GM23338 (cell line): ENCODE data around the gene ALS2. TPM values are rescaled to one million over a fixed set of nuclear protein-coding genes. Genes with fewer than 3 reads are reported as not detected.
"Not testable (repeated sequence)": the region's sequence is repeated elsewhere in the genome, so short reads cannot be mapped to it uniquely, and the experiment has no call there.

Experiments used
- ATAC-seq: fragments of 200-7000 bp; cut with Tn5 transposase; 3 replicates; pipeline ENCODE4 v1.9.1; 2020
- DNase-seq: peaks from one replicate; pipeline ENCODE4 v3.0.0-alpha.2; 2015; ENCODE audit warnings: low spot score
- H2AFZ ChIP-seq: fragments of 200-600 bp; sonication (generic); 2 replicates; pipeline ENCODE4 v1.8.0; 2016; ENCODE audit warnings: antibody characterized with exemption, mild to moderate bottlenecking, moderate library complexity
- H3F3A ChIP-seq: fragments of 200-600 bp; sonication (generic); replicated peaks from 2 replicates; pipeline ENCODE4 v1.8.0; 2017; ENCODE audit warnings: antibody characterized with exemption, mixed run types, low read depth
- H3K27ac ChIP-seq: fragments of 200-600 bp; sonication (generic); 2 replicates; pipeline ENCODE4 v1.6.1; 2016; ENCODE audit warnings: low read depth
- H3K27me3 ChIP-seq: fragments of 200-600 bp; sonication (generic); 2 replicates; pipeline ENCODE4 v1.8.0; 2016; ENCODE audit warnings: mild to moderate bottlenecking, mixed run types, moderate library complexity; ENCODE audit not compliant: insufficient read depth
- H3K36me3 ChIP-seq: fragments of 200-600 bp; sonication (generic); 2 replicates; pipeline ENCODE4 v1.8.0; 2016; ENCODE audit warnings: mild to moderate bottlenecking; ENCODE audit not compliant: insufficient read depth
- H3K4me1 ChIP-seq: fragments of 200-600 bp; sonication (generic); 2 replicates; pipeline ENCODE4 v1.8.0; 2016; ENCODE audit warnings: mild to moderate bottlenecking, moderate library complexity; ENCODE audit not compliant: insufficient read depth
- H3K4me2 ChIP-seq: fragments of 200-600 bp; sonication (generic); 2 replicates; pipeline ENCODE4 v1.7.1; 2017; ENCODE audit warnings: mixed run types
- H3K4me3 ChIP-seq: fragments of 200-600 bp; sonication (generic); 2 replicates; pipeline ENCODE4 v1.6.1; 2016; ENCODE audit warnings: mixed run types
- H3K79me2 ChIP-seq: fragments of 200-600 bp; sonication (generic); replicated peaks from 2 replicates; pipeline ENCODE4 v1.8.0; 2017; ENCODE audit warnings: mild to moderate bottlenecking; ENCODE audit not compliant: insufficient read depth
- H3K9me2 ChIP-seq: fragments of 200-600 bp; sonication (generic); 2 replicates; pipeline ENCODE4 v1.8.0; 2017; ENCODE audit not compliant: insufficient read depth
- H4K20me1 ChIP-seq: fragments of 200-600 bp; sonication (generic); replicated peaks from 2 replicates; pipeline ENCODE4 v1.8.0; 2017; ENCODE audit warnings: mild to moderate bottlenecking; ENCODE audit not compliant: insufficient read depth
- H3K27ac Mint-ChIP-seq: 2 replicates; pipeline ENCODE4 v1.8.0; 2020; ENCODE audit warnings: inconsistent platforms, mild to moderate bottlenecking, moderate library complexity, mixed read lengths
- H3K27me3 Mint-ChIP-seq: 3 replicates; pipeline ENCODE4 v1.8.0; 2022; ENCODE audit warnings: low read depth, mild to moderate bottlenecking, moderate library complexity, mixed read lengths, inconsistent platforms; ENCODE audit not compliant: insufficient read depth, poor library complexity
- H3K36me3 Mint-ChIP-seq: 3 replicates; pipeline ENCODE4 v1.8.0; 2021; ENCODE audit warnings: low read depth, mild to moderate bottlenecking, inconsistent platforms, moderate library complexity, mixed read lengths
- H3K4me1 Mint-ChIP-seq: 3 replicates; pipeline ENCODE4 v1.8.0; 2020; ENCODE audit warnings: mild to moderate bottlenecking, inconsistent platforms, mixed read lengths
- H3K4me3 Mint-ChIP-seq: 3 replicates; pipeline ENCODE4 v1.8.0; 2021; ENCODE audit warnings: moderate library complexity, mild to moderate bottlenecking, inconsistent platforms, mixed read lengths
- H3K9me3 Mint-ChIP-seq: 3 replicates; pipeline ENCODE4 v1.8.0; 2020; ENCODE audit warnings: moderate library complexity, mild to moderate bottlenecking, inconsistent platforms, mixed read lengths
- JUNB ChIP-seq: IDR thresholded peaks from one replicate; pipeline ENCODE4 v1.6.1; 2016; ENCODE audit warnings: antibody characterized with exemption; ENCODE audit not compliant: unreplicated experiment
- NANOG ChIP-seq: IDR thresholded peaks from 2 replicates; pipeline ENCODE4 v1.6.1; 2016; ENCODE audit warnings: antibody characterized with exemption, borderline replicate concordance
- POLR2AphosphoS5 ChIP-seq: IDR thresholded peaks from 2 replicates; pipeline ENCODE4 v1.6.1; 2016; ENCODE audit warnings: antibody characterized with exemption, low read depth
- STAT1 ChIP-seq: IDR thresholded peaks from one replicate; pipeline ENCODE4 v1.6.1; 2016; ENCODE audit warnings: antibody characterized with exemption; ENCODE audit not compliant: unreplicated experiment
- polyA plus RNA-seq: library from polyadenylated mRNA; unstranded; fragments of >200 nt; fragmentation: Nextera tagmentation; extraction: Ambion mirVana; gene quantifications from 2 replicates; pipeline ENCODE4 v1.2.1, GENCODE V29; 2016
- total RNA-seq: library from RNA; depleted of rRNA; stranded (reverse); fragments of >200 nt; shearing (Covaris generic); gene quantifications from 2 replicates; pipeline ENCODE4 v1.2.3, GENCODE V29; 2014
- TF ChIP-seq, protein P1 (sequence below), 2 experiments: fragments of 200-600 bp in 1 of 2; sonication (generic) in 1 of 2; conservative IDR thresholded peaks; 2 replicates each; pipeline versions ENCODE4 v1.5.1 to v1.6.1; 2016 to 2017; ENCODE audit warnings: antibody characterized with exemption in 2 of 2, low read depth in 2 of 2, mild to moderate bottlenecking in 2 of 2, moderate library complexity in 1 of 2
- TF ChIP-seq, protein P2 (sequence below): IDR thresholded peaks from one replicate; pipeline ENCODE4 v1.6.1; 2018; ENCODE audit warnings: antibody characterized with exemption; ENCODE audit not compliant: unreplicated experiment

Gene ALS2
- total and polyA plus RNA-seq, 2 experiments from 2014 or later: 9.6 to 43.3 TPM

DNA sequence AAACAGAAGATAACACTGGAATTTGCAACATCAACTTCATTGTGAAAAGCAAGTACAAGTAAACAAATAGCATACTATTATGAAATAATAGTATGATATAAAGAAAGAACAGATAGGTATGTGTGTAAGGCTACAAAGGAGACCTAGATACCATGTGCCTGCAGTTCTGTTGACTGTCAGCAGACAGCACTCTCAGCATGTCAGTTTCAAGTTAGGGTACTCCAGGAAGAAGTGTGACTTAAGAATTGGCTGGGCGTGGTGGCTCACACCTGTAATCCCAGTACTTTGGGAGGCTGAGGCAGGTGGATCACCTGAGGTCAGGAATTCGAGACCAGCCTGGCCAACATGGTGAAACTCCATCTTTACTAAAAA is 18.2 kb upstream of the ALS2 start:
- not testable (repeated sequence) for H3K27ac ChIP-seq, H3F3A ChIP-seq, H3K79me2 ChIP-seq, H2AFZ ChIP-seq, H3K9me2 ChIP-seq, H3K4me1 Mint-ChIP-seq, H3K4me2 ChIP-seq, H3K9me3 Mint-ChIP-seq, H3K27me3 Mint-ChIP-seq, H3K4me3 ChIP-seq, H3K36me3 Mint-ChIP-seq, H3K4me3 Mint-ChIP-seq, H4K20me1 ChIP-seq, H3K27ac Mint-ChIP-seq, H3K36me3 ChIP-seq, H3K27me3 ChIP-seq, H3K4me1 ChIP-seq
- peak; percentile 54 for DNase-seq
- peak; percentile 78 for ATAC-seq
- TF ChIP-seq, protein P1, sequence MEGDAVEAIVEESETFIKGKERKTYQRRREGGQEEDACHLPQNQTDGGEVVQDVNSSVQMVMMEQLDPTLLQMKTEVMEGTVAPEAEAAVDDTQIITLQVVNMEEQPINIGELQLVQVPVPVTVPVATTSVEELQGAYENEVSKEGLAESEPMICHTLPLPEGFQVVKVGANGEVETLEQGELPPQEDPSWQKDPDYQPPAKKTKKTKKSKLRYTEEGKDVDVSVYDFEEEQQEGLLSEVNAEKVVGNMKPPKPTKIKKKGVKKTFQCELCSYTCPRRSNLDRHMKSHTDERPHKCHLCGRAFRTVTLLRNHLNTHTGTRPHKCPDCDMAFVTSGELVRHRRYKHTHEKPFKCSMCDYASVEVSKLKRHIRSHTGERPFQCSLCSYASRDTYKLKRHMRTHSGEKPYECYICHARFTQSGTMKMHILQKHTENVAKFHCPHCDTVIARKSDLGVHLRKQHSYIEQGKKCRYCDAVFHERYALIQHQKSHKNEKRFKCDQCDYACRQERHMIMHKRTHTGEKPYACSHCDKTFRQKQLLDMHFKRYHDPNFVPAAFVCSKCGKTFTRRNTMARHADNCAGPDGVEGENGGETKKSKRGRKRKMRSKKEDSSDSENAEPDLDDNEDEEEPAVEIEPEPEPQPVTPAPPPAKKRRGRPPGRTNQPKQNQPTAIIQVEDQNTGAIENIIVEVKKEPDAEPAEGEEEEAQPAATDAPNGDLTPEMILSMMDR (conservative IDR thresholded peaks at IDR 0.05; ENCODE audit: low read depth in 2 of 2): peak; percentile 59 to 86

DNA sequence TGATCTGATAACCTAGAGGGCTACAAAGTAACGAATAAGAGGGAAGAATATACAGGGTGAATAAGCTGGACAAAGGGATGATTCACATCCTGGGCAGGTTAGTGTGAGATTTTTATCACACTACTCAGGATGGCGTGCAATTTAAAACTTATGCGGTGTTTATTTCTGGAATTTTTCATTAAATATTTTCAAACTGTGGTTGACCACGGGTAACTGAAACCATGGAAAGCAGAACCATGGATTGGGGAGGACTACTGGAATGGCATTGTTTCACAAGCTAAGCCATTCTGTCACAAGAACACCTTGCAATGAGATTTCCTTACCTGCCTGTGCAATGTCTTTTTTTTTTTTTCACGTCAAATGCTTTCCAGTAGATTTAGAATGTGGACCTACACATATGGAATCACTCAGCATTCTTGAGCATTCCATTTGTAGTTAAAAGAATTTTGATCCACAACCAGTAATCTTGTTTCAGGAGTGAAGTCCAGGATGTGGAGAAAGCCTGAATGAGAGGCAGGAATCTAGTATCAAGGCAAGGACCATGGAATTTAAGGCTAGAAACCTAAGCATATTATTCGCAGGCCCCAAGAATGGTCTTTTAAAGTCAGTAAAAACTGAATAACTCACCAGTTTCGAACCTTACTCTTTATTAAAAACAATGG is 17.6 kb upstream of the ALS2 start:
- H3K4me1 ChIP-seq: no peaks in the 10 kb centered on the region
- H3K4me1 Mint-ChIP-seq: no peaks in the 10 kb centered on the region
- no peaks in the 10 kb centered on the region for H3K27me3 ChIP-seq
- H3K79me2 ChIP-seq: no peaks in the 10 kb centered on the region
- H4K20me1 ChIP-seq: no peaks in the 10 kb centered on the region
- no peaks in the 10 kb centered on the region for H3K27me3 Mint-ChIP-seq
- ATAC-seq (no peak), DNase-seq (no peak)
- no peak overlapping the region for H3K4me2 ChIP-seq
- H3F3A ChIP-seq: no peaks in the 10 kb centered on the region
- no peak overlapping the region for H3K4me3 Mint-ChIP-seq
- TF ChIP-seq, protein P2, sequence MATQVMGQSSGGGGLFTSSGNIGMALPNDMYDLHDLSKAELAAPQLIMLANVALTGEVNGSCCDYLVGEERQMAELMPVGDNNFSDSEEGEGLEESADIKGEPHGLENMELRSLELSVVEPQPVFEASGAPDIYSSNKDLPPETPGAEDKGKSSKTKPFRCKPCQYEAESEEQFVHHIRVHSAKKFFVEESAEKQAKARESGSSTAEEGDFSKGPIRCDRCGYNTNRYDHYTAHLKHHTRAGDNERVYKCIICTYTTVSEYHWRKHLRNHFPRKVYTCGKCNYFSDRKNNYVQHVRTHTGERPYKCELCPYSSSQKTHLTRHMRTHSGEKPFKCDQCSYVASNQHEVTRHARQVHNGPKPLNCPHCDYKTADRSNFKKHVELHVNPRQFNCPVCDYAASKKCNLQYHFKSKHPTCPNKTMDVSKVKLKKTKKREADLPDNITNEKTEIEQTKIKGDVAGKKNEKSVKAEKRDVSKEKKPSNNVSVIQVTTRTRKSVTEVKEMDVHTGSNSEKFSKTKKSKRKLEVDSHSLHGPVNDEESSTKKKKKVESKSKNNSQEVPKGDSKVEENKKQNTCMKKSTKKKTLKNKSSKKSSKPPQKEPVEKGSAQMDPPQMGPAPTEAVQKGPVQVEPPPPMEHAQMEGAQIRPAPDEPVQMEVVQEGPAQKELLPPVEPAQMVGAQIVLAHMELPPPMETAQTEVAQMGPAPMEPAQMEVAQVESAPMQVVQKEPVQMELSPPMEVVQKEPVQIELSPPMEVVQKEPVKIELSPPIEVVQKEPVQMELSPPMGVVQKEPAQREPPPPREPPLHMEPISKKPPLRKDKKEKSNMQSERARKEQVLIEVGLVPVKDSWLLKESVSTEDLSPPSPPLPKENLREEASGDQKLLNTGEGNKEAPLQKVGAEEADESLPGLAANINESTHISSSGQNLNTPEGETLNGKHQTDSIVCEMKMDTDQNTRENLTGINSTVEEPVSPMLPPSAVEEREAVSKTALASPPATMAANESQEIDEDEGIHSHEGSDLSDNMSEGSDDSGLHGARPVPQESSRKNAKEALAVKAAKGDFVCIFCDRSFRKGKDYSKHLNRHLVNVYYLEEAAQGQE: no peak
- no peak for TF ChIP-seq POLR2AphosphoS5
- TF ChIP-seq NANOG: no peak
- no peak for TF ChIP-seq STAT1
- TF ChIP-seq JUNB: no peak
- no peaks in the 10 kb centered on the region for H3K9me2 ChIP-seq
- no peak overlapping the region for H2AFZ ChIP-seq
- no peak overlapping the region for H3K27ac ChIP-seq
- H3K36me3 ChIP-seq: no peaks in the 10 kb centered on the region
- H3K9me3 Mint-ChIP-seq: 0 out of 3 replicates have a peak, but pooled peaks cover 4% of the 10 kb centered on the region
- no peak overlapping the region for H3K27ac Mint-ChIP-seq
- H3K36me3 Mint-ChIP-seq: no peaks in the 10 kb centered on the region
- H3K4me3 ChIP-seq: no peak overlapping the region
